ENCODE measurements around the gene NIT2. TPM values are rescaled to one million over a fixed set of nuclear protein-coding genes. Genes with fewer than 3 reads are reported as not detected.
"Not testable (repeated sequence)": the region's sequence is repeated elsewhere in the genome, so short reads cannot be mapped to it uniquely, and the experiment has no call there.

Gene NIT2
- total RNA-seq, 2 donors from 2014 or later, result 23.5 to 25.9 TPM

DNA sequence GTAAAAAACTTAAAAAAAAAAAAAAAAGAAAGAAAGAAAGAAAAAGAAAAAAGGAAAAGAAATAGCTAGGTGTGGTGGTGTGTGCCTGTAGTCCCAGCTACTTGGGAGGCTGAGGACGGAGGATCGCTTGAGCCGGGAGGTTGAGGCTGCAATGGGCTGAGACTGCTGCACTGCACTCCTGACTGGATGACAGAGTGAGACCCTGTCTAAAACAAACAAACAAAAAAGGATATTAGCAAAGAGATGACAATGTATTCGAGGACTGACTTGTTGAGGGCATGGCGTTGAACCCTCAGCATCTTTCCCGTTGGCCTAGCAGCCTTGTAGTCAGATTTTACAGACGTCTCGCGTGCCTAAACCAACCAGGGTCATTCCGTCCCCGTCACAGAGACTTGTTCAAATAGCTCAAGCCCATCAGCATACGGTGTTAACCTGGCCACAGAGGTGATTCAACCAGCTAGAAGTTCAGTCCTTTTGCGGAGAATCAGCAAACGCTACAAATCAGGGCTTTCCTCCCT is 528 bp upstream of the NIT2 start:
- intact Hi-C loops (cut with DNase I, micrococcal nuclease), result no loop called here
- DNase-seq (peak in 1 of 2 donors; percentile 19), ATAC-seq (peak; percentile 27)

- ATAC-seq (peak; percentile 38), DNase-seq (peak; percentile 38)
- intact Hi-C loops (cut with DNase I, micrococcal nuclease), result no loop called here
Measured at GRCh38 chr3:100335434-100335833, 877 bp downstream of the NIT2 start.

DNA sequence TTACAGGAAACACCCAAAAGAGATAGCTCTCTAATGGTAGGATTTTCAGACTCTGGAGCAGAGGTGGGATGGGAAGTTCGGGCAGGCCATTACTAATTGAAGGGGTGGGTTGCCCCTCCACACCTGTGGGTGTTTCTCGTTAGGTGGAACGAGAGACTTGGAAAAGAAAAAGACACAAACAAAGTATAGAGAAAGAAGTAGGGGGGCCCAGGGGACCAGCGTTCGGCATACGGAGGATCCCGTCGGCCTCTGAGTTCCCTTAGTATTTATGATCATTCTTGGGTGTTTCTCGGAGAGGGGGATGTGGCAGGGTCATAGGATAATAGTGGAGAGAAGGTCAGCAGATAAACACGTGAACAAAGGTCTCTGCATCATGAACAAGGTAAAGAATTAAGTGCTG is 1.7 kb downstream of the NIT2 start:
- intact Hi-C loops (cut with DNase I, micrococcal nuclease); ATAC-seq; DNase-seq: not testable (repeated sequence)

DNA sequence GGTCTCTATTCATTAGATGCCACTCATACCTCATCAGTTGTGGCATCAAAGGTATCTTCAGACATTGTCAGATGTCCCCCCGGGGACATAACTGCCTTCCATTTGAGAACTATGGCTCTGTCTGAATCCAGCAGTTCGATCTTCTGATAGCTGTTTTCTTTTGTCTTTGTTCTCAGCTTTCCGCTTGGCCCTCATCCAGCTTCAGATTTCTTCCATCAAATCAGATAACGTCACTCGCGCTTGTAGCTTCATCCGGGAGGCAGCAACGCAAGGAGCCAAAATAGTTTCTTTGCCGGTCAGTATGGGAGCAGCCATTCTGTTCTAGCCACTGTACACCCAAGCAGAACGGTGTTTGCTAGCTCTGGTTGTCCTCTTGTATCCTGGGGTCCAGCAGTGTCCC is 4.4 kb downstream of the NIT2 start:
- no peak for DNase-seq

DNA sequence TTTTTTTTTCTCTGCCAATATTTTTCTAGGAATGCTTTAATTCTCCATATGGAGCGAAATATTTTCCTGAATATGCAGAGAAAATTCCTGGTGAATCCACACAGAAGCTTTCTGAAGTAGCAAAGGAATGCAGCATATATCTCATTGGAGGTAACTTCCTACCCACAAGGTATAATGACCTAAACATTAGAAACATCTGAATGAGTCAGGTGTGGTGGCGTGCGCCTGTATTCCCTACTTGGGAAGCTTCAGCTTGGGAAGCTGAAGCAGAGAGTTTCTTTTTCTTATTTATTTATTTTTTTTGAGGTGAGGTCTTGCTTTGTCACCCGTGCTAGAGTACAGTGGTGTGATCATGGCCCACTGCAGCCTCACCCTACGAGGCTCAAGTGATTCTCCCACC is 5.2 kb downstream of the NIT2 start:
- DNase-seq (no peak), ATAC-seq (no peak)
- intact Hi-C loops (cut with DNase I, micrococcal nuclease), result no loop called here

More for the DNA sequence above, 4.4 kb downstream of the NIT2 start:
- intact Hi-C loops (cut with DNase I, micrococcal nuclease), result no loop called here
- no peak for ATAC-seq

GRCh38 chr3:100340527-100340926 is 6.0 kb downstream of the NIT2 start:
- DNase-seq, result no peak
- intact Hi-C loops (cut with DNase I, micrococcal nuclease), result no loop called here
- ATAC-seq, result no peak

DNA sequence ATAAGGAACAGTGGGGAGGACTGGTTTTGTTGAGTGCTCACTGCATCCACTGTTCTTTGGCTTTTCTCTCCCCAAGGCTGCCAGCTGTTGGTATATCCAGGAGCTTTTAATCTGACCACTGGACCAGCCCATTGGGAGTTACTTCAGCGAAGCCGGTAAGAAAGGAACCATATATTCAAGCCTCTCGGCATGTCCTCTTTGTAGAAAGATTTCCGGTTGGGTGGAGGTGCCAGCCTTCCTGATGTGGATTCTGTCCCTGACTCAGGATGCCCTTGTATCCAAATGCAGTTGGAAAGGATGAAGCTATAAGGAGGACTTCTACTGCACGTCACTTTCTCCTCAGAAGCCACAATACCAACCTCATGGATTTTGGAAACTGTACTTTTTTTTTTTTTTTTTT is 14.2 kb downstream of the NIT2 start:
- ATAC-seq (no peak), DNase-seq (no peak)
- intact Hi-C loops (cut with DNase I, micrococcal nuclease), result no loop called here

GRCh38 chr3:100351770-100352169 is 17.2 kb downstream of the NIT2 start:
- intact Hi-C loops (cut with DNase I, micrococcal nuclease); DNase-seq; ATAC-seq: not testable (repeated sequence)

GRCh38 chr3:100352296-100353231 is 18.0 kb downstream of the NIT2 start:
- intact Hi-C loops (cut with DNase I, micrococcal nuclease), result no loop called here
- ATAC-seq, result no peak
- no peak for DNase-seq

- DNase-seq (no peak), ATAC-seq (no peak)
- intact Hi-C loops (cut with DNase I, micrococcal nuclease), result no loop called here
Measured at GRCh38 chr3:100354850-100355249, 20.3 kb downstream of the NIT2 start.

- intact Hi-C loops (cut with DNase I, micrococcal nuclease), result no loop called here
- ATAC-seq, result no peak
- no peak for DNase-seq
Measured at GRCh38 chr3:100358413-100358812, 23.9 kb downstream of the NIT2 start.

DNA sequence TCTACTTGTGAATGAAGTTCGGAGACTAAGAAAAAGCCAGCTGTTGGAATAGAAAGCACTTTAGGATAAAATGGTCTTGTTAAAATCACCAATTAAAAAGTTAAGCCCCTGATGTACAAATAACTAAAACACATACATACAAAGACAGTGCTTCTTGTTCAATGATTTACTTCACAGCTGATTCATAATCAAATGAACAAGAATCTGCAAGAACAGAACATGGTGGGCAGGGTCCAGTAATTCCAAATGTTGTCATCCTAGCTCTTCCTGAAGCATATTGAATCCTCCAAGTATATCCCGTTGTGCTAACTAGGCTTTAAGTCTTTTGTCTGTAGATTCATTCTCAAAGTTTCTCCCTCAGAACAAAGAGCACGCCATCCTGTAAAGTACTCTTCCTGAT is 24.5 kb downstream of the NIT2 start:
- intact Hi-C loops (cut with DNase I, micrococcal nuclease), result no loop called here
- ATAC-seq, result no peak
- DNase-seq, result no peak

GRCh38 chr3:100360757-100361496 is 26.4 kb downstream of the NIT2 start:
- ATAC-seq (no peak), DNase-seq (no peak)
- intact Hi-C loops (cut with DNase I, micrococcal nuclease), result no loop called here

DNA sequence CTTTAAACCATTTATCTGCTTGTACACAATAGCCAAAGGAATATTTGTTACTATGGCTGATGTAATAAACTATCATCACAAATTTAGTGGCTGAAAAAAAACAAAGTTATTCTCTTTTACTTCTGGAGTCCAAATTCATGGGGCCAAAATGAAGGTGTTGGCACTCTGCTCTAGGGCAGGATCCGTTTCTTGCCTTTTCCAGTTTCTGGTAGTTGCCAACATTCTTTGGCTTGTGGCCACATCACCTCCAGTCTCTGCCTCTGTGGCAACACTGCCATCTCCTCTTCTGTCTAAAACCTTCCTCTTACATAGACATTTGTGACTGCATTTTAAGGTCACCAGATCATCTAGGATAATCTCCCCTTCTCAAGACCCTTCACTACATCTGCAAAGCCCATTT is 27.3 kb downstream of the NIT2 start:
- DNase-seq, result no peak
- ATAC-seq, result no peak
- intact Hi-C loops (cut with DNase I, micrococcal nuclease), result no loop called here

GRCh38 chr3:100364421-100364820 is 29.9 kb downstream of the NIT2 start:
- ATAC-seq (no peak), DNase-seq (no peak)
- intact Hi-C loops (cut with DNase I, micrococcal nuclease), result no loop called here

GRCh38 chr3:100366424-100366823 is 31.9 kb downstream of the NIT2 start:
- ATAC-seq, result no peak
- intact Hi-C loops (cut with DNase I, micrococcal nuclease), result no loop called here
- DNase-seq, result no peak

- ATAC-seq (no peak), DNase-seq (no peak)
- intact Hi-C loops (cut with DNase I, micrococcal nuclease), result no loop called here
Measured at GRCh38 chr3:100368441-100368840, 33.9 kb downstream of the NIT2 start.

- DNase-seq, result no peak
- intact Hi-C loops (cut with DNase I, micrococcal nuclease), result no loop called here
- no peak for ATAC-seq
Measured at GRCh38 chr3:100370756-100371155, 36.2 kb downstream of the NIT2 start.

- DNase-seq (no peak), ATAC-seq (no peak)
- intact Hi-C loops (cut with DNase I, micrococcal nuclease), result no loop called here
Measured at GRCh38 chr3:100374521-100374920, 40.0 kb downstream of the NIT2 start.

- ATAC-seq, result no peak
- DNase-seq, result no peak
- intact Hi-C loops (cut with DNase I, micrococcal nuclease), result no loop called here
Measured at GRCh38 chr3:100376301-100376700, 41.7 kb downstream of the NIT2 start.

Data from left colon (tissue), 2 donors.